Endothelial cell of umbilical vein (primary cell): Measurements from ENCODE around the gene TAF4B. TPM values are rescaled to one million over a fixed set of nuclear protein-coding genes. Genes with fewer than 3 reads are reported as not detected.

Source experiments
- BruUV-seq: library from RNA; stranded (reverse); fragments of 400-500 nt; replicated peaks from 2 replicates; lab custom pipeline; 2021; lab: Mats Ljungman, UMichigan
- CTCF ChIA-PET: fragments of 300-600, 350-600 bp; sonication (Branson Sonifier 250); formaldehyde crosslinking; loops from one replicate; lab custom pipeline; 2021; ENCODE audit warnings: antibody characterized with exemption, inconsistent platforms; lab: Charles Lee
- POLR2A ChIA-PET: fragments of 300-600, 350-600 bp; sonication (Branson Sonifier 250); formaldehyde crosslinking; loops from one replicate; lab custom pipeline; 2021; ENCODE audit warnings: antibody characterized with exemption, inconsistent platforms; lab: Charles Lee
- DNase-seq: peaks from one replicate; pipeline ENCODE4 v3.0.0-alpha.2; 2011; ENCODE audit warnings: low read depth, low spot score
- FAIRE-seq: peaks from 2 replicates; lab custom pipeline; 2011; peaks lifted over from hg19 to GRCh38; lab: Jason Lieb, UNC
- H2AFZ ChIP-seq: 2 replicates; pipeline ENCODE4 v1.6.0; 2012; ENCODE audit warnings: low read depth, low read length, control low read depth, inconsistent platforms
- H3K27ac ChIP-seq: 2 replicates; pipeline ENCODE4 v1.5.1; 2011; ENCODE audit warnings: low read depth, mild to moderate bottlenecking, control low read depth, low read length, moderate library complexity; ENCODE audit not compliant: insufficient read depth
- H3K27me3 ChIP-seq, 2 experiments: 2 replicates each; pipeline versions ENCODE4 v1.6.0 to v1.6.1; 2011; ENCODE audit warnings: low read length in 2 of 2, mixed read lengths in 1 of 2; ENCODE audit not compliant: control insufficient read depth in 2 of 2, insufficient read depth in 2 of 2
- H3K36me3 ChIP-seq, 2 experiments: 2 replicates in 1 of 2; 3 replicates in 1 of 2; pipeline ENCODE4 v1.5.1; 2011; ENCODE audit warnings: low read length in 2 of 2, mild to moderate bottlenecking in 1 of 2, moderate library complexity in 1 of 2; ENCODE audit not compliant: control insufficient read depth in 2 of 2, insufficient read depth in 2 of 2; ENCODE audit errors: extremely low read depth in 1 of 2
- H3K4me1 ChIP-seq: 3 replicates; pipeline ENCODE4 v1.5.1; 2011; ENCODE audit warnings: mild to moderate bottlenecking, low read length; ENCODE audit not compliant: control insufficient read depth, insufficient read depth; ENCODE audit errors: extremely low read depth
- H3K4me2 ChIP-seq: 2 replicates; pipeline ENCODE4 v1.6.1; 2011; ENCODE audit warnings: low read length, control low read depth, mixed read lengths; ENCODE audit not compliant: insufficient read depth
- H3K4me3 ChIP-seq, 3 experiments: fragments of 200-600 bp in 1 of 3; sonication (generic), shearing (Covaris generic) in 1 of 3; replicated peaks in 1 of 3; 2 replicates each; pipeline ENCODE4 v1.5.1; 2011 to 2016; ENCODE audit warnings: control low read depth in 3 of 3, low read length in 3 of 3, mild to moderate bottlenecking in 2 of 3, inconsistent platforms in 1 of 3, low read depth in 1 of 3, moderate library complexity in 1 of 3; ENCODE audit not compliant: insufficient read depth in 1 of 3
- H3K79me2 ChIP-seq: 2 replicates; pipeline ENCODE4 v1.6.0; 2012; ENCODE audit warnings: low read length, inconsistent platforms; ENCODE audit not compliant: control insufficient read depth, insufficient read depth
- H3K9ac ChIP-seq: replicated peaks from 2 replicates; pipeline ENCODE3; 2011; ENCODE audit warnings: low read length, control low read depth; ENCODE audit not compliant: insufficient read depth; ENCODE audit errors: extremely low read depth
- H3K9me1 ChIP-seq: replicated peaks from 3 replicates; pipeline ENCODE4 v1.6.0; 2011; ENCODE audit warnings: mild to moderate bottlenecking, low read length; ENCODE audit not compliant: control insufficient read depth, insufficient read depth; ENCODE audit errors: extremely low read depth
- H3K9me3 ChIP-seq: replicated peaks from 2 replicates; pipeline ENCODE4 v1.5.1; 2012; ENCODE audit warnings: low read length, inconsistent platforms; ENCODE audit not compliant: control insufficient read depth, insufficient read depth
- H4K20me1 ChIP-seq: replicated peaks from 2 replicates; pipeline ENCODE3; 2011; ENCODE audit warnings: mild to moderate bottlenecking, low read length; ENCODE audit not compliant: control insufficient read depth, insufficient read depth; ENCODE audit errors: extremely low read depth
- CTCF ChIP-seq, 2 donors: IDR thresholded peaks; 1 replicate in 1 of 2; 2 replicates in 1 of 2; pipeline ENCODE4 v1.5.1; 2011; ENCODE audit warnings: low read length in 2 of 2, mild to moderate bottlenecking in 2 of 2, moderate library complexity in 2 of 2, control low read depth in 1 of 2, inconsistent platforms in 1 of 2, low read depth in 1 of 2; ENCODE audit not compliant: insufficient read depth in 1 of 2; ENCODE audit errors: extremely low read depth in 1 of 2
- EZH2 ChIP-seq: IDR thresholded peaks from 2 replicates; pipeline ENCODE4 v1.6.1; 2012; ENCODE audit warnings: borderline replicate concordance, low read depth, mild to moderate bottlenecking, moderate library complexity, low read length, inconsistent platforms; ENCODE audit not compliant: severe bottlenecking
- GATA2 ChIP-seq: IDR thresholded peaks from 2 replicates; pipeline ENCODE4 v1.7.0; 2011; ENCODE audit warnings: low read depth, mild to moderate bottlenecking, moderate library complexity, mixed read lengths, low read length; ENCODE audit not compliant: insufficient read length, insufficient read depth
- MYC ChIP-seq: IDR thresholded peaks from one replicate; pipeline ENCODE4 v1.6.1; 2011; ENCODE audit warnings: mild to moderate bottlenecking, low read depth, low read length
- POLR2A ChIP-seq: IDR thresholded peaks from 2 replicates; pipeline ENCODE4 v1.6.1; 2012; ENCODE audit warnings: low read depth, mild to moderate bottlenecking, control low read depth, low read length
- dilution Hi-C: fragments of 300-500 bp; cut with MboI; formaldehyde crosslinking; loops from one replicate; pipeline ENCODE4 v1.15.0; 2019; ENCODE audit warnings: low sequenced_read_pairs; ENCODE audit not compliant: extremely low pct_ligation_motif_present
- intact Hi-C: fragments of 100-400 bp; cut with micrococcal nuclease; formaldehyde crosslinking; loops from one replicate; pipeline ENCODE4 v1.10.0; 2022
- polyA plus RNA-seq, 4 experiments: library from polyadenylated mRNA; depleted of rRNA in 3 of 4; stranded (reverse) in 3 of 4; unstranded in 1 of 4; fragments of >200 nt; gene quantifications; 2 replicates each; pipeline versions ENCODE4 v1.2.1 to v1.2.3, GENCODE V29; 2011 to 2012; ENCODE audit warnings: missing spikeins in 1 of 4
- total RNA-seq: library from RNA; stranded (reverse); gene quantifications from 2 replicates; pipeline ENCODE4 v1.2.3, GENCODE V29; 2021

TAF4B gene
- total and polyA plus RNA-seq, 2 donors (not counting 3 experiments of a cell fraction or from before 2014, with no cell fraction given), result 0.47 to 2.0 TPM

GRCh38 chr18:26415631-26416030, 189.4 kb downstream of the TAF4B start:
- no peak overlapping the region for H3K27ac ChIP-seq
- no peaks in the 10 kb centered on the region for H3K4me1 ChIP-seq
- no peaks in the 10 kb centered on the region for H4K20me1 ChIP-seq
- CTCF ChIA-PET, result interaction anchor here (1.3 to 1.5 kb wide), 2 partner anchors 10 to 32 kb away, joined by 3 to 4 read pairs; no protein-coding TSS in a partner anchor
- no peaks in the 10 kb centered on the region for H3K9me1 ChIP-seq
- FAIRE-seq, result no peak
- no peak overlapping the region for H3K4me2 ChIP-seq
- H3K27me3 ChIP-seq, result no peaks in the 10 kb centered on the region
- no peaks in the 10 kb centered on the region for H3K36me3 ChIP-seq
- POLR2A ChIA-PET, result no interaction called here
- H3K79me2 ChIP-seq, result no peaks in the 10 kb centered on the region
- H3K9ac ChIP-seq, result no peak overlapping the region
- TF ChIP-seq POLR2A (no peak), CTCF (IDR thresholded peaks at IDR 0.05; ENCODE audit: extremely low read depth in 1 of 2, insufficient read depth in 1 of 2, low read depth in 1 of 2, low read length in 2 of 2) (no peak), MYC (no peak), EZH2 (no peak)
- intact Hi-C loops (no loop called here), dilution Hi-C loops (no loop called here)
- no peaks in the 10 kb centered on the region for H3K9me3 ChIP-seq
- no peak overlapping the region for H3K4me3 ChIP-seq
- no TSS peak for BruUV-seq
- no peak for DNase-seq
- H2AFZ ChIP-seq, result no peak overlapping the region

- DNase-seq, result no peak
- ChIA-PET CTCF (interaction anchor here (1.3 to 1.5 kb wide), 2 partner anchors 11 to 33 kb away, joined by 3 to 4 read pairs; no protein-coding TSS in a partner anchor), POLR2A (no interaction called here)
- TF ChIP-seq GATA2, result no peak
- no peak for TF ChIP-seq MYC
- no peak for TF ChIP-seq POLR2A
- H3K9ac ChIP-seq, result no peak overlapping the region
- dilution Hi-C loops (no loop called here), intact Hi-C loops (no loop called here)
- H3K9me1 ChIP-seq, result no peaks in the 10 kb centered on the region
- no peaks in the 10 kb centered on the region for H3K79me2 ChIP-seq
- H4K20me1 ChIP-seq, result no peaks in the 10 kb centered on the region
- H3K4me2 ChIP-seq, result no peak overlapping the region
- no peaks in the 10 kb centered on the region for H3K4me1 ChIP-seq
- no peaks in the 10 kb centered on the region for H3K36me3 ChIP-seq
- no peaks in the 10 kb centered on the region for H3K27me3 ChIP-seq
- no peak for FAIRE-seq
- H3K9me3 ChIP-seq, result no peaks in the 10 kb centered on the region
- no peak overlapping the region for H3K4me3 ChIP-seq
- no peak overlapping the region for H3K27ac ChIP-seq
- no TSS peak for BruUV-seq
- H2AFZ ChIP-seq, result no peak overlapping the region
These were observed 190.5 kb downstream of the TAF4B start for GRCh38 chr18:26416652-26417150.
